Esophagus squamous epithelium (tissue), 5 donors: ENCODE measurements around the gene BNIP2. TPM values are rescaled to one million over a fixed set of nuclear protein-coding genes. Genes with fewer than 3 reads are reported as not detected.
"Not testable (repeated sequence)": the region's sequence is repeated elsewhere in the genome, so short reads cannot be mapped to it uniquely, and the experiment has no call there.

Experiments
- DNase-seq: peaks from one replicate; lab custom pipeline; 2025; lab: John Stamatoyannopoulos, UW
- H3K27ac ChIP-seq, 4 donors: fragments of 200-600 bp; sonication (generic); one replicate each; pipeline ENCODE4 v1.5.1; 2016 to 2019; ENCODE audit warnings: mild to moderate bottlenecking in 1 of 4
- H3K27me3 ChIP-seq, 4 donors: fragments of 200-600 bp; sonication (generic); 1 replicate in 3 of 4; 2 replicates in 1 of 4; pipeline versions ENCODE4 v1.5.1 to v1.6.0; 2017 to 2021; ENCODE audit warnings: antibody characterized with exemption in 1 of 4
- H3K36me3 ChIP-seq, 3 donors: fragments of 200-600 bp; sonication (generic); one replicate each; pipeline ENCODE4 v1.5.1; 2016 to 2019
- H3K4me1 ChIP-seq, 3 donors: fragments of 200-600 bp; sonication (generic); one replicate each; pipeline ENCODE4 v1.5.1; 2017 to 2019
- H3K4me3 ChIP-seq, 4 donors: fragments of 200-600 bp; sonication (generic); 1 replicate in 3 of 4; 2 replicates in 1 of 4; pipeline ENCODE4 v1.5.1; 2016 to 2019; ENCODE audit warnings: mild to moderate bottlenecking in 2 of 4, moderate library complexity in 1 of 4
- H3K9me3 ChIP-seq, 3 donors: fragments of 200-600 bp; sonication (generic); one replicate each; pipeline ENCODE4 v1.5.1; 2016 to 2019
- CTCF ChIP-seq, 6 experiments: fragments of 450-650 bp in 4 of 6; fragments of 200-600 bp in 2 of 6; sonication (generic) in 2 of 6; IDR thresholded peaks; one replicate each; pipeline ENCODE4 v1.5.1; 2016 to 2019; ENCODE audit warnings: antibody characterized with exemption in 6 of 6, mild to moderate bottlenecking in 4 of 6, moderate library complexity in 4 of 6
- POLR2A ChIP-seq, 4 donors: fragments of 450-650 bp; IDR thresholded peaks; one replicate each; pipeline ENCODE4 v1.6.1; 2017; ENCODE audit warnings: antibody characterized with exemption in 4 of 4, mild to moderate bottlenecking in 4 of 4, moderate library complexity in 3 of 4
- WGBS, 2 donors: methylation state at CpG; one replicate each; pipeline ENCODE4 v1.1.5; 2018; 5-methylcytosine and 5-hydroxymethylcytosine counted together
- intact Hi-C: fragments of 100-400 bp; cut with DNase I; formaldehyde crosslinking; loops from one replicate; pipeline ENCODE4 v1.15.0; 2022
- total RNA-seq, 4 donors: library from RNA; depleted of rRNA; stranded (reverse); fragments of >200 nt; gene quantifications; one replicate each; pipeline ENCODE4 v1.1.0, GENCODE V29; 2016
- donor health status: DM: yes; HTN: yes; CAD: no.

Gene BNIP2
- total RNA-seq, 4 donors from 2014 or later, result 57.5 to 115 (median 74.6) TPM

DNA sequence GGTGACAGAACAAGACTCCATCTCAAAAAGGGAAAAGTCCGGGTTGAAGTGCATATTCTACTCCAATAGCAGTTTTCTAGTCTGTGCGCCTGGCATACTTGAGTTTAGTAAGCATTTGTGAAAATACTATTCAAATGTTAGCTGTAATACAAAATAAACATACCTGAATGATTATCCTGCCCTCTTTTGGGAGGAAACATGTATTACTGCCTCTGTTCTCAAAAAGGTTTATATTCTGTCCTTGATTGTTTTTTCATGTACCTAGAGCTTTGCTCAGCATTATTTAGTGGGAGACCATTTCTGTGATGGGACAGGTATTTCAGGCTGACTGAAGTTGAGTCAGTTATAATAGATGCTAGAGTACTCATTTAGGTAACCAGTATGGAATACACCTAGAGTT, 51.6 kb downstream of the BNIP2 start:
- H3K27ac ChIP-seq, intact Hi-C loops, H3K27me3 ChIP-seq, DNase-seq, H3K9me3 ChIP-seq, H3K4me3 ChIP-seq, H3K4me1 ChIP-seq: not testable (repeated sequence)
- WGBS, 2 donors, result 91 to 100% methylated on average over 1 to 2 of the region's 2 CpGs
- TF ChIP-seq CTCF (IDR thresholded peaks at IDR 0.05), result peak in 2 of 6 experiments; percentile 6 to 29
- peaks cover 0 to 66% (median 3%) of the 10 kb centered on the region in 3 donors for H3K36me3 ChIP-seq

GRCh38 chr15:59636184-59636583, 52.9 kb downstream of the BNIP2 start:
- WGBS, 2 donors, result 79 to 88% methylated on average over 3 of the region's 3 CpGs
- H3K4me3 ChIP-seq, result no peak overlapping the region
- peaks cover 0 to 56% (median 3%) of the 10 kb centered on the region in 3 donors for H3K36me3 ChIP-seq
- H3K4me1 ChIP-seq, result no peaks in the 10 kb centered on the region
- peak overlapping the region in 1 of 4 donors; percentile 29 for H3K27ac ChIP-seq
- no peaks in the 10 kb centered on the region for H3K27me3 ChIP-seq
- no peaks in the 10 kb centered on the region for H3K9me3 ChIP-seq
- no peak for TF ChIP-seq POLR2A (IDR thresholded peaks at IDR 0.05)
- no peak for TF ChIP-seq CTCF (IDR thresholded peaks at IDR 0.05)
- intact Hi-C loops, result no loop called here
- DNase-seq, result no peak

DNA sequence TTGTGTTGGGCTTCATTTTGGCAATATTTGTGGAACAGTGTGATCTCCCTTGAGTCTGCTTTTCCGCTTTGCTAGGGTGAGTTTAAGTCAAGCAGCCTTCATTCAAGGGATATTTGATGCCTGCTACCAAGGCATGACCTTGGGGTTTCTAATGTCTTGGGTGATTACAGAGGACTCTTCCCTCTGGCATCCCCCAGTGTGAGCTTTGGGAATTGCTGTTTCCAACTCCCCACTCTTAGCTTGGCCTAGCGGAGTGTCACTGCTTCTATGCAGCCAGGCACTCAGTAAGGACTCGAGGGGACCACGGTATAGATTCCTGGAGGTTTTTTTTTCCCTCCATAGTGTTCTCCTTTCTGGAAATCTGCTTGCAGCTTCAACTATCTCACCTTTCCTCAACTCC, 56.4 kb downstream of the BNIP2 start:
- WGBS, 2 donors, result 54 to 63% methylated on average over 4 of the region's 4 CpGs
- Histone ChIP-seq H3K4me1 (no peaks in the 10 kb centered on the region), H3K27ac (no peak overlapping the region), H3K9me3 (no peaks in the 10 kb centered on the region), H3K36me3 (peaks cover 0 to 21% (median 0%) of the 10 kb centered on the region in 3 donors), H3K4me3 (no peak overlapping the region), H3K27me3 (no peaks in the 10 kb centered on the region)
- intact Hi-C loops, result no loop called here
- TF ChIP-seq CTCF (IDR thresholded peaks at IDR 0.05) (no peak), POLR2A (IDR thresholded peaks at IDR 0.05) (no peak)
- no peak for DNase-seq

GRCh38 chr15:59622289-59622688, 66.8 kb downstream of the BNIP2 start:
- peaks cover 0 to 27% (median 0%) of the 10 kb centered on the region in 4 donors for H3K27me3 ChIP-seq
- DNase-seq, result no peak
- intact Hi-C loops, result no loop called here
- H3K4me3 ChIP-seq, result no peak overlapping the region
- H3K4me1 ChIP-seq, result no peaks in the 10 kb centered on the region
- no peaks in the 10 kb centered on the region for H3K9me3 ChIP-seq
- no peaks in the 10 kb centered on the region for H3K36me3 ChIP-seq
- TF ChIP-seq POLR2A (IDR thresholded peaks at IDR 0.05), result no peak
- TF ChIP-seq CTCF (IDR thresholded peaks at IDR 0.05), result peak in 4 of 6 experiments; percentile 23 to 45 (median 36)
- WGBS, 2 donors, result 17 to 21% methylated on average over 6 of the region's 6 CpGs
- no peak overlapping the region for H3K27ac ChIP-seq

- intact Hi-C loops, result loop anchor here (10.0 kb wide), 1 partner anchor 74 kb away; no protein-coding TSS in a partner anchor
- no peak for DNase-seq
- no peaks in the 10 kb centered on the region for H3K36me3 ChIP-seq
- H3K9me3 ChIP-seq, result no peaks in the 10 kb centered on the region
- H3K27ac ChIP-seq, result peak overlapping the region in 1 of 4 donors; percentile 38
- 68 to 79% methylated on average over 4 of the region's 4 CpGs for WGBS, 2 donors
- TF ChIP-seq CTCF (IDR thresholded peaks at IDR 0.05) (no peak), POLR2A (IDR thresholded peaks at IDR 0.05) (no peak)
- peak overlapping the region in 3 of 4 donors; percentile 19 to 30 (median 29) for H3K4me3 ChIP-seq
- H3K27me3 ChIP-seq, result peaks cover 0 to 18% (median 0%) of the 10 kb centered on the region in 4 donors
- peaks cover 0 to 24% (median 0%) of the 10 kb centered on the region in 3 donors for H3K4me1 ChIP-seq
Observed at GRCh38 chr15:59618406-59618805, 70.7 kb downstream of the BNIP2 start.
